ENCODE measurements around the gene INSIG2.

Gene INSIG2

DNA sequence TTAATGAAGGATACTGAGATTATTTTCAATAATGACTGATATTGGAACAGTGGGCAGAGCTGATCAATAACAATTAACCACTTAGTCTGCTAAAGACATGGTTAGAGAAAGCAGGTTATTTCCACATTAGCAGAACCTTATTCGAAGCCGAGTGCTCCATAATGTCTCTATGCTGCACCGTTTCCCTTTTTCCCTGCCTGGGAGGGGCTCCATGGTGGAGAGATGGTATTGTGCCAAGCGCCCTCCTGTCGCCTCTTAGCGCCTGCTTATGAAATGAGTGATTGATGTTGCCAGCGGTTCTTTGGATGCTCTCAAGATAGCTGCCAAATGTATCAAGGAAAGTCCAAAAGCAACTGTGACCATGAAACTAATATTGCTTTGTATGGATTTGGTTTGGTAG is 34.6 kb upstream of the INSIG2 start:
- no peak overlapping the region for H3K4me3 ChIP-seq (ENCODE audit: low read length)
- no peak for TF ChIP-seq ZNF274 (IDR thresholded peaks at IDR 0.05; ENCODE audit: low read depth, low read length)

DNA sequence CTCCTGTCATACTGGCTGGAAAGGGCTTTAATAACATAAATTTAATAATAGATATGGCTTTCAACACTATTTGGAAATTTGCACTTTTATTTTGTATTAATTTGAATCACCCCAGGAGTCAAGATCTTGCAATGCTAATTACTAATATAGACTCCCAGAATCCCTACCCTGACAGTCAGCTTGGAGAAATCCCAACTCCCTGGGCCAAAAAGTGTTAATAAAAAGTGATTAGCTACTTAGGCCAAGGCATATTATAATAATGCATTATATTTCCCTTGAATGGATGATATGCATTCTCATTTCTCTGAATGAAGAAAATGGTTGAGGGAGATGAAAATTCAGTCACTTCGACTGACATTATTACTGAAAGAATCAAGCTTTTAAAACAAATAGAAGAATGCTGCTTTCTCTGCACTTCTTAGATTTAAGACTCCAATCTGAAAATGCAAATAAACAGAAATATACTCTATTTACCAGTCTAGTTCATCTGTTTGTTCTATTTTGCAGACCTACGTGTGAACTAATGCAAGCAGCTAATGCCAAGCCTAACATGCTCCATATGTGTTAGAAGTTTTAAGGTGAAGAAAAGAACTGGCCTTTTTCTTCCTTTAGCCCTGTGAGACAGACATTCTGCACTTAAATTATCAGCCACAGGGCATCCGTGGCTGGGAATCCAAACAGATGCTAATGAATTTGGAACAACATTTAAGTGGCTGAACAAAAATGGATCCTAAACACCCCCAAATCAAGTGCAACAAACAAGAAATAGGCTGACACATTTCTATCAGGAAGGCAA is 33.9 kb upstream of the INSIG2 start:
- TF ChIP-seq ZNF274 (IDR thresholded peaks at IDR 0.05; ENCODE audit: low read depth, low read length), result no peak
- H3K4me3 ChIP-seq (ENCODE audit: low read length), result no peak overlapping the region

DNA sequence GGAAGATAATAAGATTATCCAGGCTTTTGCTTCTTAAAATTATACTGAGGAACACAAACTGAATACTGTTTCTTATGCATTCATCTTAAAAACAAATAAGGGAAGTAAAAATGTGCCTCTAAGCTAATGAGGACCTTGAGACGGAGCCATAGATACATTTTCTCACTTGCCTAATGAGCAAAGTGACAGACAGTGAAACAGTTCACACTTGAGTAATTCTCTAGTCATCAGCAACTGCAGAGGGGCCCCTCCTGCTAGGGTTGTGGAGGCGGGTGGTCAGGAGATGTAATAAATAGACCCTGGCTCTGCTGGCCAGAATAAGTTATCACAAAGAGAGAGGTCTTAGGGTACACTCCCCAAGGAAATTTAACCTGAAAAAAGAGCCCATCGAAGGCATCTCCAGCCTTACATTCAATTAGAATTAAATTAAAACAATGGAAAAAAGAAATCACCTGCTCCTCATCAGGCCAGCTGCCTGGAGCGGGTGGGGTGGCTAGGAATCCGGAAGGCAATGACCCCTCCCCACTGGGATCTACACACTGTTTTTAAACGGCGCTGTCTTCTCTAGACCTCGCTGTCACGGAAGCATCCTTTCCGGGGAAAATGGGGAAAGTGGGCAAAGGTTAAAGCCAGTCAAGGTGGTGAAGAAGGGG is 32.6 kb upstream of the INSIG2 start:
- H3K4me3 ChIP-seq (ENCODE audit: low read length), result peak overlapping the region; percentile 44; the same call in 1 of the 2 replicates
- TF ChIP-seq ZNF274 (IDR thresholded peaks at IDR 0.05; ENCODE audit: low read depth, low read length), result no peak

DNA sequence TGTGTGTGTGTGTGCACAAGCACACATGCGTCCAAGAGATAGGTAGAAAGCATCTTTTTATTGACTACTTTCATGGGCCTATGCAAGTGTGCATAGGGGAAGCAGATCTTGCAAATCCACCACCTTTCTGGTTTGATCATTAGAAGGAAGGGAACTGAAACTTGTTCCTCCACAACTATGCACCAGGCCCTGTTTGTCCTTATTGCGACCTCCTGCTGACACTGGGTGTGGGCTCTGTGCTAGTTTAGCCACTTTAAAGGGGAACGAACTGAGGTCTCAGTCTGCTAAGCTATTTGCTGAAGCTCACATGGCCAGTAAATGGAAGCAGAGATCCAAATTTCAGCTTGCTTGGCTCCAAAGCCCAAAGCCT is 32.1 kb upstream of the INSIG2 start:
- H3K4me3 ChIP-seq (ENCODE audit: low read length), result peak overlapping the region; percentile 44; the same call in 1 of the 2 replicates
- TF ChIP-seq ZNF274 (IDR thresholded peaks at IDR 0.05; ENCODE audit: low read depth, low read length), result no peak

DNA sequence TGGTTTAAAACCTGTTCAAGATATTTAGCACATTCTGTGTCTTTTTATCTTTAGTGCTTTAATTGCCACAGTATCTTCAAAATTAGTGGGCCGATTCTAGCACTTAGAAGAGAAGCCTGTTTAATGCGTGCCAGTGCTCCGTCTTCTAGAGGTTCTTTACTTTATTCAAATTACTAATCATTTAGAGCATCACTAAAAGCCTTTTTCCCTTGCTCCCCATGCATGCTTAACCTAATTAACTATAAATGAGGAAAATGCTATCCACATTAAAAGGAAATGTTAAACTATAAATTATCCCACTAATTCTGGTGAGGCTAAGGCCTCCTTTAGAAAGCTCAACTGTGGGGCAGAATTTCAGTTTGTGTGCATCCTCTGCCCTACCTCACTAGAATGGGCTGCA is 31.5 kb upstream of the INSIG2 start:
- no peak for TF ChIP-seq ZNF274 (IDR thresholded peaks at IDR 0.05; ENCODE audit: low read depth, low read length)

DNA sequence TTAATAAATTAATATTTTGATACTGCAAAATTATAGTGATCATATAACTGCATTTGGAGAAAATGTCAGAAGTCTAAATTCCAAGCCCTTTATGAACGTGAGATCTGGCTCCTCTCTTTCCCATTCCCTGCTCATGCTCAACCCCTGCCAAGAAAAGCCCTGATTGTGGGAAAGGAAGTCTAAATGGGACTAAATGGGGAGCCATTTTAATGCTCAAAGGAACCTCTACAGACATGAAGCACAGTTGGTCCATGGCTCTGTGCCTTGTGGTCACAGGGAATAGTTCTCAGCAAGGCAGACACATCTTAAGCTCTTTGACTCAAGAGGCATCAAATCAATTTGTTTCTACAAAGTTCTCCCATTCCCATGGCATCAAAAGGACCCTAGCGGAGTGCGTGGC is 29.3 kb upstream of the INSIG2 start:
- no peak overlapping the region for H3K4me3 ChIP-seq (ENCODE audit: low read length)
- TF ChIP-seq ZNF274 (IDR thresholded peaks at IDR 0.05; ENCODE audit: low read depth, low read length), result no peak

More for the DNA sequence above, 31.5 kb upstream of the INSIG2 start:
- H3K4me3 ChIP-seq (ENCODE audit: low read length), result no peak overlapping the region

DNA sequence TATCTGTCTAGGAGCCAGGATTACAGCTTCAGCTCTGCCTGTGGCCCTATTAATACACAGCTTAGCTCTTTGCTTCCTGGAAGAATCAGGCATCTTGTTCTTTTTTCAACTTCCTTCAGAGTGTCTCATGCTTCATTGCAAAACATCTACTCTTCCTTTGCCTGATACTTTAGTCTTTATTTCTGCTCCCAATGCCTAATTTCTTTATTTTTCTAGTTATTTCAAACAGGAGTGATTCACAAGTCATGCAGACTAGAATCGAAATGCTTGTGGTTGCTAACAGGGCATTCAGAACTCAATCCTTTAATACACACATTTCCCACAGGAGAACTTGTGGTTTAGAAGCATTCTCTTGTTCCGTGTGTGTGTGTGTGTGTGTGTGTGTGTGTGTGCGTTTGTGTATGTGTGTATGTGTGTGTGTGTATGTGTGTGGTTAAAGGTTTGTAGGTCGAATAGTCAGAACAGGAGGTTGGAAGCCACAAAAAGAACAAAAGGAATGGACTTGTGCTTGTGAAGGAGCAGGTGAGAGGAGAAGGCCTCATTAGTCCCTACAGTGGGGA is 28.3 kb upstream of the INSIG2 start:
- no peak for TF ChIP-seq ZNF274 (IDR thresholded peaks at IDR 0.05; ENCODE audit: low read depth, low read length)
- no peak overlapping the region for H3K4me3 ChIP-seq (ENCODE audit: low read length)

DNA sequence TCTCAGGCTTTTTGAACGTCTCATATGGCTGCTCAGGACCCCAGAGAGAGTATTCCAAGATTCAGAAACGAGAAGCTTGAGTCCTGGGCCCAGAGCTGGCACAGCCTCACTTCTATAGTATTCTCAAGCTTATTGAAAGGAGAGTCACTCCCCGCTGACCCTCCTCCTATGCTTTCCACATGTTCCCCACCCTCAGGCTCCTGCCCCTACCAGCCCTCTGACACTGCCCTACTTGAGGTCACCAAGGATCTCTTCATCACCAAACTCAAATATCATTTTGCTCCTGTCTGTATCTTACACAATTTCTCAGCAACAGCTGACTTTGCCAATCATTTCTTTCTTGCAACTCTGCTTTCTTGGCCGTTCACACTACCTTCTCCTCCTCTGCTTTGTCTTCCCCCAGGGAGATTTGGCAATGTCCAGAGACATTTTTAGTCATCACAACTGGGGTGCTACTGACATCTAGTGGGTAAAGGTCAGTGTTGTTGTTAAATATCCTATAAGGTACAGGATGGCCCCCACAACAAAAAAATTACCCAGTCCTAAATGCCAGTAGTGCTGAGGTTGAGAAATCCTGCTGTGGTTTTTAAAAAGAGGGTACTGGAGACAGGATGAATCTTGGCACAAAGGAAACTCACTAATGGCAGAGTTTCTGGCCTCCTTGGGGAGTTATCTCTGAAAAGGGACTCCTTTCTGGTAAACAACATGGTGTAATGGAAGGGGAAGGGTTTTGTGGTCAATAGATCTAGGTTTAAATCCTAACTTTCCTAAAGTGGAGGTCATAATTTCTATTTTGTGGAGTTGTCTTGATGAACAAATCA is 26.9 kb upstream of the INSIG2 start:
- no peak overlapping the region for H3K4me3 ChIP-seq (ENCODE audit: low read length)
- TF ChIP-seq ZNF274 (IDR thresholded peaks at IDR 0.05; ENCODE audit: low read depth, low read length), result no peak

DNA sequence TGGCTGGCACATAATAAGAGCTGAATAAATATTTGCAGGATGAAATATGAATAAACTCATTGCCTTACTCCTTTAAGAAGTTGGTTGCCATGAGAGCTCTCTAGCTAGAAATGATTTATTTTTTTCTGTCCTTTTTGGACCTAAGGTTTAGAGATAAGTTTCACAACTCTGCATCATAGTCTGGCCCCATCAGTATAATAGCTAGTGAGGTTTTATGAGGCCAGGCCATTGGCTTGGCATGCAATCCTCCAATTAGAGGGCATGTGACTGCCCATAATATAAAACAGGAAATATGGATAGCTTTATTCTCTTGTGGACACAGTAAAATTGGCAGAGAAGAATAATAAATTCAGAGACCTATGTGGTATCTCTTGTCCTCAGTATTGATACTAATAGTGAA is 26.2 kb upstream of the INSIG2 start:
- no peak for TF ChIP-seq ZNF274 (IDR thresholded peaks at IDR 0.05; ENCODE audit: low read depth, low read length)
- no peak overlapping the region for H3K4me3 ChIP-seq (ENCODE audit: low read length)

DNA sequence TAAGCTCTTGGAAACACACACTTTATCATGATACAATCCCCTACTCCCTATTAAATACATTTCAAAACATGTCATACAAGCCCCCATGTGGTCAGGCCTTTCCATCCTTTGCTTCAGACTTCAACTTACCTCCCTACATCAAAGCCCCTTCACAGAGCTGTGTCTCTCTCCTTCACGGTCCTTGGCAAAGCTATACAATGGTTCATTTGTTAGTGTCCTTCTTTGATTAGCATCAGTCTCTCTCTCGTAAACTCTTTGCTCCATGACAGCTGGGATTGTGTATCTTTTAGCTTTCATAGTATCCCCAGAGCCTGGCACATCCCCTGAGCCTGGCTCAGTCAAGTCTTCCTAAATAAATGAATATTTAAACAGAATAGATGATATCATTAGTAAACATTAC is 25.6 kb upstream of the INSIG2 start:
- H3K4me3 ChIP-seq (ENCODE audit: low read length), result no peak overlapping the region
- TF ChIP-seq ZNF274 (IDR thresholded peaks at IDR 0.05; ENCODE audit: low read depth, low read length), result no peak

DNA sequence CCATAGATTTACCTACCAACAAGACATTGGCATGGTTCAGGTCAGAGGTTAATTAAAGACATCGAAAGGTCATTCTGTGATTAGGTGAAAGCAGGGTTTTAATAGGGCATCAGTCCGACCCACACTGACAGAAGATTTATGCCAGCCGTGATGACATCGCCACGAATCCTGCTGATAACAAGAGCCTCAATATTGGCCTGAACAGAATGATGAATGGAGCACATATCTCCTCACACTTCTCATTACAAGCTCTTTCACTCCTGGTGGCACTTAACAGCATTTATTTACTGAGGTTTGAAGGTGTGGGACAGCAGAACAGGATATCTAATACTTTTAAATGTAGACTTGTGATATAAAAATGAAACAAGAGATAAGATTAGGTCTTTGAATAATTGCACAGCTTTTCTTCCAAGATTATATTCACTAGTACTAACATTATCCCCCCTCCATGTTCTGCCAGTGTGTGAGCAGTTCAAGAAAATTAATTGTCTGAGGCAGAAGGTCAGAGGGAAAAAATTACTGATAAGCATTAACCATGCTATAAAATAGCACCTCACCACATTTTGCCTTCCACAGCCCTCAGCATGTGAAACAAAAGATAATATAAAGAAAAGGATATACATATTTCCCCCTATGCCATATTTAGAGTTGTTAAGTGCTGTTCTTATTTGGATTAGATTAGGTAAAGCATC is 23.1 kb upstream of the INSIG2 start:
- TF ChIP-seq ZNF274 (IDR thresholded peaks at IDR 0.05; ENCODE audit: low read depth, low read length), result no peak

DNA sequence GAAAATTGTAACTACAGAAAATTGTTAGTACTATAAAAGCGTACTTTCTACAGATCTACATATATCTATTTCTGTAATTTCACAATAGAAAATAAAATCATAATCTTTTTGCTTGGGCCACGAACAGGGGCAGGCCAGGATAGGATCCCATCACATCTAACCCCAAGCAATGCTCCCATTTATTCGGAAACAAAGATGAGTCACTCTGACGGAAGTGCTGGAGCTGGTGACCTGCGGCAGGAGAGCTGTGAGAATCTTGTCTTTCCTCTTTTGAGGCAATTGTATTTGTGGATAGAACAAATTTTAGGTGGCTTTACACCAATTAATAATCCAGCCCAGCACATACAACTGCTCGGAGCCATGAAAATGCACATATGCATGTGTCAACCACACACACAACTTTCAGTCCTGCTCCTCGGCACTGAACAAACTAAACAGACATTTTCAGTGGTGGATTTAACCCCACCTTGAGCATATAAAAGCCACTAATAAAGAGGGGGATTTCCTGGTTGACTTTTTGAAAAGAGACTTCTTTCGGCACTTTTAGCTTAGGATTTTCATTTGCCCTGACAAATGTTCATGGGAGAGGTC is 22.3 kb upstream of the INSIG2 start:
- TF ChIP-seq ZNF274 (IDR thresholded peaks at IDR 0.05; ENCODE audit: low read depth, low read length), result no peak
- H3K4me3 ChIP-seq (ENCODE audit: low read length), result no peak overlapping the region

More for the DNA sequence above, 23.1 kb upstream of the INSIG2 start:
- H3K4me3 ChIP-seq (ENCODE audit: low read length), result no peak overlapping the region

DNA sequence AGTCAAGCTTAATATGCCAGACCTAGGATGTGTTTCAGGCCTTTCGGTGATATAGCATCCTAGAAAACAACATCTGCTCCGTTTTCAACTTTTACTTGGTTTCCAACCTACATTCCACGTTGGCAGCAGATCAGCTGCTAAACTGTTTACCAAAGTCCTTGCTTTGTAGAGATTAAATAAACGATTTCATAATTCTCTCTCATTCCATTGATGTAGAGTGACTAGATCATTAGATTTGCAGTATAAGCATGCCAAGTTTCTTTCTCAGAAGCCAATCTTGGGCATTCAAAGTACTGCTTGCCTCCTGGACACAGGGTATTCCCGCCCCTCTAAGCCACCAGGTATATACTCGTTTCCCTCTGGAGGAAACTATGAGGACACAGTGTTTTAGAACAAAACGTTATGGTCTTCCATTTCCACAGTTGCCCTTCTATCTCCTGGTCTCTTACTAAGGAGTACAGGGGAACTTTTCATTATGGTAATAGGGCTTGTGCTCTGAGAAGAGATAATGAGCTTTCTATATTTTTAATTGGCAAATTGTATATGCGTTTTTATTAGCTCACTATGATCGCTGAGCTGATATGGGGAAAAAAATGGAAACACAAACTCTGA is 10.5 kb upstream of the INSIG2 start:
- TF ChIP-seq ZNF274 (IDR thresholded peaks at IDR 0.05; ENCODE audit: low read depth, low read length), result no peak

More for the DNA sequence above, 10.5 kb upstream of the INSIG2 start:
- no peak overlapping the region for H3K4me3 ChIP-seq (ENCODE audit: low read length)

Data from GM08714 (cell line).